Nephron progenitor cell (in vitro differentiated cells): ENCODE measurements around the gene MAB21L2.

Experiments
- DNase-seq: peaks from one replicate; pipeline ENCODE4 v3.0.0; 2021
- H3K27ac Mint-ChIP-seq: 2 replicates; pipeline ENCODE4 v1.8.0; 2021; ENCODE audit warnings: mild to moderate bottlenecking, moderate library complexity, mixed read lengths
- H3K27me3 Mint-ChIP-seq: 2 replicates; pipeline ENCODE4 v1.8.0; 2021; ENCODE audit warnings: mild to moderate bottlenecking, low read depth, mixed read lengths; ENCODE audit not compliant: poor library complexity
- H3K36me3 Mint-ChIP-seq: 2 replicates; pipeline ENCODE4 v1.8.0; 2021; ENCODE audit warnings: low read depth, mixed read lengths
- H3K4me1 Mint-ChIP-seq: 2 replicates; pipeline ENCODE4 v1.8.0; 2021; ENCODE audit warnings: mixed read lengths
- H3K4me3 Mint-ChIP-seq: 2 replicates; pipeline ENCODE4 v1.8.0; 2021; ENCODE audit warnings: mild to moderate bottlenecking, moderate library complexity, mixed read lengths
- H3K9me3 Mint-ChIP-seq: 2 replicates; pipeline ENCODE4 v1.8.0; 2021; ENCODE audit warnings: mild to moderate bottlenecking, moderate library complexity, mixed read lengths
- CTCF ChIP-seq: fragments of 200-600 bp; sonication (generic); IDR thresholded peaks from 2 replicates; pipeline ENCODE4 v1.5.0; 2021; ENCODE audit warnings: antibody characterized with exemption

MAB21L2 gene

GRCh38 chr4:150598909-150599308, 17.0 kb downstream of the MAB21L2 start:
- Mint-ChIP-seq H3K4me1 (no peaks in the 10 kb centered on the region), H3K27ac (no peak overlapping the region), H3K36me3 (no peaks in the 10 kb centered on the region), H3K4me3 (no peak overlapping the region), H3K27me3 (no peaks in the 10 kb centered on the region), H3K9me3 (no peaks in the 10 kb centered on the region)
- TF ChIP-seq CTCF: no peak
- DNase-seq: no peak

- no peaks in the 10 kb centered on the region for H3K27me3 Mint-ChIP-seq
- no peak for DNase-seq
- H3K27ac Mint-ChIP-seq: no peak overlapping the region
- no peaks in the 10 kb centered on the region for H3K9me3 Mint-ChIP-seq
- TF ChIP-seq CTCF: no peak
- H3K4me3 Mint-ChIP-seq: no peak overlapping the region
- H3K4me1 Mint-ChIP-seq: no peaks in the 10 kb centered on the region
- no peaks in the 10 kb centered on the region for H3K36me3 Mint-ChIP-seq
Measured at GRCh38 chr4:150599547-150599946, 17.6 kb downstream of the MAB21L2 start.

- H3K9me3 Mint-ChIP-seq: no peaks in the 10 kb centered on the region
- no peaks in the 10 kb centered on the region for H3K4me1 Mint-ChIP-seq
- no peaks in the 10 kb centered on the region for H3K36me3 Mint-ChIP-seq
- no peak for TF ChIP-seq CTCF
- H3K27ac Mint-ChIP-seq: no peak overlapping the region
- no peaks in the 10 kb centered on the region for H3K27me3 Mint-ChIP-seq
- no peak for DNase-seq
- H3K4me3 Mint-ChIP-seq: no peak overlapping the region
Measured at GRCh38 chr4:150600812-150601445, 19.0 kb downstream of the MAB21L2 start.

GRCh38 chr4:150609131-150609530, 27.2 kb downstream of the MAB21L2 start:
- H3K27ac Mint-ChIP-seq: no peak overlapping the region
- H3K9me3 Mint-ChIP-seq: no peaks in the 10 kb centered on the region
- no peak for TF ChIP-seq CTCF
- H3K36me3 Mint-ChIP-seq: no peaks in the 10 kb centered on the region
- no peak for DNase-seq
- H3K4me1 Mint-ChIP-seq: no peaks in the 10 kb centered on the region
- no peak overlapping the region for H3K4me3 Mint-ChIP-seq
- H3K27me3 Mint-ChIP-seq: peaks cover 3% of the 10 kb centered on the region

- Mint-ChIP-seq H3K4me1 (no peaks in the 10 kb centered on the region), H3K4me3 (no peak overlapping the region)
Measured at GRCh38 chr4:150619042-150619441, 37.1 kb downstream of the MAB21L2 start.

More at GRCh38 chr4:150619042-150619441, 37.1 kb downstream of the MAB21L2 start:
- H3K27ac Mint-ChIP-seq: no peak overlapping the region
- no peak for TF ChIP-seq CTCF
- no peak for DNase-seq
- H3K36me3 Mint-ChIP-seq: peaks cover 4% of the 10 kb centered on the region
- H3K9me3 Mint-ChIP-seq: no peaks in the 10 kb centered on the region
- H3K27me3 Mint-ChIP-seq: no peaks in the 10 kb centered on the region
